OCI-LY3 (cell line): ENCODE data around the gene ERBB4.

Experiments
- H2AFZ ChIP-seq: fragments of 200-600, 300-600 bp; shearing (Covaris generic); 2 replicates; pipeline ENCODE4 v1.6.0; 2014; ENCODE audit warnings: antibody characterized with exemption, low read depth, low read length
- H3K27ac ChIP-seq: fragments of 200-600, 300-600 bp; sonication (generic); 2 replicates; pipeline ENCODE4 v1.5.1; 2014; ENCODE audit warnings: mild to moderate bottlenecking, low read length, moderate library complexity, mixed read lengths
- H3K27me3 ChIP-seq: fragments of 200-600, 300-600 bp; sonication (generic); 2 replicates; pipeline ENCODE4 v1.6.1; 2014; ENCODE audit warnings: low read depth, low read length, mixed read lengths
- H3K36me3 ChIP-seq: fragments of 200-600, 300-600 bp; sonication (generic); replicated peaks from 2 replicates; pipeline ENCODE3; 2014; ENCODE audit warnings: low read depth, low read length, mixed read lengths
- H3K4me1 ChIP-seq: fragments of 300-600, 200-600 bp; sonication (generic); 2 replicates; pipeline ENCODE4 v1.6.1; 2014; ENCODE audit warnings: low read length, mixed read lengths
- H3K4me2 ChIP-seq: fragments of 200-600, 300-600 bp; sonication (generic); 2 replicates; pipeline ENCODE4 v1.6.1; 2014; ENCODE audit warnings: low read length, mixed read lengths
- H3K4me3 ChIP-seq: fragments of 300-600, 200-600 bp; sonication (generic); 2 replicates; pipeline ENCODE4 v1.5.1; 2014; ENCODE audit warnings: antibody characterized with exemption, mild to moderate bottlenecking, low read length, moderate library complexity
- H3K79me2 ChIP-seq: fragments of 300-600, 200-600 bp; shearing (Covaris generic); 2 replicates; pipeline ENCODE4 v1.6.1; 2014; ENCODE audit warnings: mild to moderate bottlenecking, low read length, mixed read lengths
- H3K9ac ChIP-seq: fragments of 300-600, 200-600 bp; shearing (Covaris generic); 2 replicates; pipeline ENCODE4 v1.6.0; 2014; ENCODE audit warnings: mild to moderate bottlenecking, low read length, moderate library complexity
- H3K9me3 ChIP-seq: fragments of 200-600, 300-600 bp; shearing (Covaris generic); 2 replicates; pipeline ENCODE4 v1.6.1; 2014; ENCODE audit warnings: low read length, mixed read lengths; ENCODE audit not compliant: insufficient read depth
- H4K20me1 ChIP-seq: fragments of 200-600, 300-600 bp; sonication (generic); 2 replicates; pipeline ENCODE4 v1.6.1; 2016; ENCODE audit warnings: low read length, mixed read lengths; ENCODE audit not compliant: insufficient read depth
- CTCF ChIP-seq: fragments of 200-600, 300-600 bp; sonication (generic); IDR thresholded peaks from 2 replicates; pipeline ENCODE4 v1.5.1; 2014; ENCODE audit warnings: antibody characterized with exemption, low read length, low read depth
- EZH2phosphoT487 ChIP-seq: fragments of 200-600 bp; shearing (Covaris generic); IDR thresholded peaks from 2 replicates; pipeline ENCODE4 v1.6.1; 2018; ENCODE audit warnings: antibody characterized with exemption, mixed run types, low read depth

The ERBB4 gene

GRCh38 chr2:212517693-212518092 lies 20.9 kb downstream of the ERBB4 start:
- Histone ChIP-seq H3K4me1 (no peaks in the 10 kb centered on the region), H3K36me3 (no peaks in the 10 kb centered on the region)

DNA sequence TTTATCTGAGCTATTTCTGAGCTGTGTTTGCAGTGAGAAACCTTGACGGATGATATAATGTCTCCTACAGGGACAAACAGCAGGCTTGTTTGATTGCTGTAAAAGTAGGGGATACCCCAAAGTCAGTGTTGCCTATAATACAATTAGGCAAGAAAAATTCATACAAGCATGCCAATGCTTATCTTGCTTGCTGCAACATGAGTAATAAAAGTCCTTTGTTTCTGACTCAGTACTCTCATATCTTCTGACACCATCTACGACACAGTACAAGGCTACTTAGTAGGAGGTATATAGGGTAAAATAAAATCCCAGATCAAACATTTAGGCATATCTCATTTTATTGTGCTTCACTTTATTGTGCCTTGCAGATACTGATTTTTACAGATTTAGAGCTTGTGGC lies 33.0 kb downstream of the ERBB4 start:
- no peaks in the 10 kb centered on the region for H3K9me3 ChIP-seq
- no peak for TF ChIP-seq CTCF
- TF ChIP-seq EZH2phosphoT487 = no peak
- no peak overlapping the region for H3K9ac ChIP-seq
- H3K4me2 ChIP-seq = no peak overlapping the region
- no peaks in the 10 kb centered on the region for H3K27me3 ChIP-seq
- no peak overlapping the region for H3K27ac ChIP-seq
- no peak overlapping the region for H2AFZ ChIP-seq
- H3K4me3 ChIP-seq = no peak overlapping the region
- H4K20me1 ChIP-seq = no peaks in the 10 kb centered on the region
- no peaks in the 10 kb centered on the region for H3K36me3 ChIP-seq
- no peaks in the 10 kb centered on the region for H3K79me2 ChIP-seq
- H3K4me1 ChIP-seq = no peaks in the 10 kb centered on the region

More at GRCh38 chr2:212517693-212518092, 20.9 kb downstream of the ERBB4 start:
- no peak overlapping the region for H3K4me2 ChIP-seq
- H3K27me3 ChIP-seq = no peaks in the 10 kb centered on the region
- TF ChIP-seq EZH2phosphoT487 = no peak
- no peaks in the 10 kb centered on the region for H3K9me3 ChIP-seq
- H2AFZ ChIP-seq = no peak overlapping the region
- H3K79me2 ChIP-seq = no peaks in the 10 kb centered on the region
- H3K9ac ChIP-seq = no peak overlapping the region
- H3K27ac ChIP-seq = no peak overlapping the region
- H3K4me3 ChIP-seq = no peak overlapping the region
- H4K20me1 ChIP-seq = no peaks in the 10 kb centered on the region

- H3K36me3 ChIP-seq = no peaks in the 10 kb centered on the region
- peaks cover 2% of the 10 kb centered on the region; the same call in 1 of the 2 replicates for H3K4me1 ChIP-seq
- H3K4me3 ChIP-seq = no peak overlapping the region
- H3K4me2 ChIP-seq = no peak overlapping the region
- H2AFZ ChIP-seq = no peak overlapping the region
- no peak for TF ChIP-seq CTCF
- no peak for TF ChIP-seq EZH2phosphoT487
- no peaks in the 10 kb centered on the region for H3K27me3 ChIP-seq
- H4K20me1 ChIP-seq = no peaks in the 10 kb centered on the region
- no peaks in the 10 kb centered on the region for H3K79me2 ChIP-seq
- no peaks in the 10 kb centered on the region for H3K9me3 ChIP-seq
- no peak overlapping the region for H3K9ac ChIP-seq
- H3K27ac ChIP-seq = no peak overlapping the region
These were observed 43.6 kb downstream of the ERBB4 start for GRCh38 chr2:212495046-212495445.

DNA sequence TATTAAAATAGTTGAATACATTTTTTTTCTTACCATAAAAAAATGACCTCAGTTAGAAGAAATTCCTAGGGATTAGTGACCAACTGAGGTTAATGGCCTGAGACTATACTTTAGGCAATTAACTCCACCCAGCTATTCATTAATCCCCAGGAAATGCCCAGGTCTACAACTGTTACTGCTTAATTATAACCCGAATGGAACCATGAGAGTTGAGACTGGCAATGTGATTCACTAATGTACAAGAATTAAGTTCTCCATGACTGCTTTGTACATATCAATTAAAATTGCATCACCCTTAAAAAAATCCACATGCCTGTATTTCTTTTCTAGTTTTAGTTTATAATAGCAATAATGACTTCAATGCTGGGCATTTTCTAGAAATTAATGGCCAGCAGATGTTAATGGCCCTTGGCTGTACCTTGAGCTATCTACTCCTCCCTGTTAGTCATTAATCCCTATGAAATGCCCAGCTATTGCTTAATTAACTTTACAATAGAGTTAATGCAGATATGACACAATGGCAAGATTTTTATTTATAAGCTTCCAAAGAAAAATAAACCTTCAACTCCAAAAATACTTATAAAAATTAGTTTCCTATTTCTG lies 44.1 kb downstream of the ERBB4 start:
- Histone ChIP-seq H3K27me3 (no peaks in the 10 kb centered on the region), H4K20me1 (no peaks in the 10 kb centered on the region), H3K4me2 (no peak overlapping the region), H3K27ac (no peak overlapping the region), H3K4me1 (peaks cover 7% of the 10 kb centered on the region), H3K36me3 (no peaks in the 10 kb centered on the region), H3K9me3 (no peaks in the 10 kb centered on the region), H2AFZ (no peak overlapping the region), H3K4me3 (no peak overlapping the region), H3K9ac (no peak overlapping the region), H3K79me2 (no peaks in the 10 kb centered on the region)
- TF ChIP-seq EZH2phosphoT487 = no peak
- no peak for TF ChIP-seq CTCF
